Peyer's patch (tissue), 4 donors: Measurements from ENCODE around the gene TEX53.

ENCODE experiments used
- POLR2A ChIP-seq, 2 donors: fragments of 450-650 bp; IDR thresholded peaks; one replicate each; pipeline ENCODE4 v1.5.1; 2017; ENCODE audit warnings: antibody characterized with exemption in 2 of 2, mild to moderate bottlenecking in 2 of 2, moderate library complexity in 2 of 2
- TF ChIP-seq, protein P1 (sequence below), 6 experiments: fragments of 450-650 bp in 4 of 6; fragments of 200-600 bp in 2 of 6; sonication (generic) in 1 of 6; IDR thresholded peaks; one replicate each; pipeline ENCODE4 v1.5.1; 2017 to 2019; ENCODE audit warnings: antibody characterized with exemption in 6 of 6, mild to moderate bottlenecking in 3 of 6, moderate library complexity in 1 of 6

DNA sequence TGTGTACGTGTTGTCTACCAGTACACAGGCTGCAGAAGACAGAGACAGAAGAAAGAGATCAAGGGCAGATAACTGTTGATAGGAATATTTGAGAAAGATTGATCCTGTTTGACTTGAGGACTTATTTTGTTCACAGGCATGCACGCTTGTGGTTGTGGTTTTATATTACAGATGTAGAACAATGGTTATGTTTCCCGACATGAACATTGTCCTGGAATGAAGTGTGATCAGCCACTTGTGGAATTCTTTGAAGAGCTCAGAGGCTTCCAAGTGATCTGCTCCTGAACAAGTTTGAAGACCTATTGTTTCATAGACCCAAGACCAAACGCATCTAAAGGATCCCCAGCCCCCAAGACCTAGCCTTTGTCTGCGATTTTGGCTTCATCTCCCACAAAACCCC is 13.7 kb downstream of the TEX53 start:
- TF ChIP-seq, protein P1, sequence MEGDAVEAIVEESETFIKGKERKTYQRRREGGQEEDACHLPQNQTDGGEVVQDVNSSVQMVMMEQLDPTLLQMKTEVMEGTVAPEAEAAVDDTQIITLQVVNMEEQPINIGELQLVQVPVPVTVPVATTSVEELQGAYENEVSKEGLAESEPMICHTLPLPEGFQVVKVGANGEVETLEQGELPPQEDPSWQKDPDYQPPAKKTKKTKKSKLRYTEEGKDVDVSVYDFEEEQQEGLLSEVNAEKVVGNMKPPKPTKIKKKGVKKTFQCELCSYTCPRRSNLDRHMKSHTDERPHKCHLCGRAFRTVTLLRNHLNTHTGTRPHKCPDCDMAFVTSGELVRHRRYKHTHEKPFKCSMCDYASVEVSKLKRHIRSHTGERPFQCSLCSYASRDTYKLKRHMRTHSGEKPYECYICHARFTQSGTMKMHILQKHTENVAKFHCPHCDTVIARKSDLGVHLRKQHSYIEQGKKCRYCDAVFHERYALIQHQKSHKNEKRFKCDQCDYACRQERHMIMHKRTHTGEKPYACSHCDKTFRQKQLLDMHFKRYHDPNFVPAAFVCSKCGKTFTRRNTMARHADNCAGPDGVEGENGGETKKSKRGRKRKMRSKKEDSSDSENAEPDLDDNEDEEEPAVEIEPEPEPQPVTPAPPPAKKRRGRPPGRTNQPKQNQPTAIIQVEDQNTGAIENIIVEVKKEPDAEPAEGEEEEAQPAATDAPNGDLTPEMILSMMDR (IDR thresholded peaks at IDR 0.05): no peak
- no peak for TF ChIP-seq POLR2A (IDR thresholded peaks at IDR 0.05)
